HUES6 (cell line): ENCODE data around the gene DGKD.

Source experiments
- H3K27ac ChIP-seq: 2 replicates; pipeline ENCODE4 v1.7.0; 2013; ENCODE audit warnings: low read depth, mild to moderate bottlenecking, low read length, inconsistent platforms
- H3K27me3 ChIP-seq: 2 replicates; pipeline ENCODE4 v1.6.1; 2013; ENCODE audit warnings: low read length; ENCODE audit not compliant: control insufficient read depth, insufficient read depth
- H3K36me3 ChIP-seq: 2 replicates; pipeline ENCODE4 v1.6.1; 2013; ENCODE audit warnings: low read length; ENCODE audit not compliant: control insufficient read depth, insufficient read depth
- H3K4me1 ChIP-seq: 2 replicates; pipeline ENCODE4 v1.6.1; 2013; ENCODE audit warnings: low read length; ENCODE audit not compliant: control insufficient read depth, insufficient read depth
- H3K4me3 ChIP-seq: 2 replicates; pipeline ENCODE4 v1.5.1; 2013; ENCODE audit warnings: low read depth, low read length
- H3K9ac ChIP-seq: one replicate; pipeline ENCODE4 v1.6.1; 2013; ENCODE audit warnings: mild to moderate bottlenecking, low read length
- H3K9me3 ChIP-seq: 2 replicates; pipeline ENCODE4 v1.6.1; 2013; ENCODE audit warnings: low read depth, low read length; ENCODE audit not compliant: control insufficient read depth, insufficient read depth

Gene DGKD

DNA sequence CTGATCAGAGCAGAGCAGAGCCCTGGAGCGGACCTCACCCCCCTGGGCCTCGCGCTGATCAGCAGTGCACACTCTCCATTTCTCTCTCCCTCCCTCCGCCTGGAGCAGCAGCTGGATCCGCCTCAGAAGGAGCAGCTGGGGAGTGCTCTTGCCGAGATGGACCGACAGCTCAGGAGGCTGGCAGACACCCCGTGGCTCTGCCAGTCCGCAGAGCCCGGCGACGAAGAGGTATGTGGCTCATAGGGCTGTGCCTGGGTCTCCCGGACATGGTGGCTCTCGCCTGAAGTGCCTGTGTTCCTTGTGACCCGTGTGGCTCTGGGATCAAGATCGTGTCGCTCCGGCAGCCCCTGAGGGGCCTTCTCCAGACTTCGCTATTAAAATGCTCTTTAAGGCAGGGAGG lies 109.8 kb downstream of the DGKD start:
- H3K36me3 ChIP-seq = peaks cover 72% of the 10 kb centered on the region
- H3K9ac ChIP-seq = no peak overlapping the region
- H3K4me3 ChIP-seq = no peak overlapping the region
- H3K27ac ChIP-seq = no peak overlapping the region
- no peaks in the 10 kb centered on the region for H3K4me1 ChIP-seq
- no peaks in the 10 kb centered on the region for H3K27me3 ChIP-seq
- H3K9me3 ChIP-seq = no peaks in the 10 kb centered on the region

DNA sequence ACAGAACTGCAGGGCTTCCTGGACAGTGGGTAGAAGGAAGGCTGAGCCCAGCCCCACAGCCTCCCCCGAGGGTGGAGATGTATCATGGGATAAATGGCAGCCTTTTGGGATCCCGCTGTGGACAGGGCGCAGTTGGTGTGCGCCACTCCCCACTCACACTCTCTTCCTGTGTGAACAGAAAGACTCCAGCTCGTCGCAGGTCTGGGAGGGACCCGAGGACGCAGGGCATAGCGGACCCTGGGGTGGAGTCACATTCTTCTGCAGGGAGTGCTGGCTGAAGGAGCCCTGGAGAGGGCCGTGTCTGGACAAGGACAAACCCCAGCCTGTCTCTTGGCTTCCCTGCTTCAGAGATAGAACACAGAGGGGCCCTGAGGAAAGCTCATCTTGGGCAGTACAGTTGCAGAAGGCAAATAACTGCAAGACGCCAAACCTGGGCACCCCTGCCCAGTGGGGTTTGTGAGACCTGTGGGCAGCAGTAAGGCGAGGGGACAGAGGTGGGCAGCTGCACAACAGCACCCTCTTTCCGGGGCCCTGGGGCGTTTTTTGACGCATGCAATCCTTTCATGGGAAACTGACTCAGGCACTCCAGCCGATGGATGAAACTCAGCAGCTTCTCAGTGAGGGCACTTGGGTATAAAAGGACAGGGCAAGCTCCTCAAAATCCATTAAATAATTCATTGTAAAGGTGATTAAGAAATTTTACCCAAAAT lies 110.4 kb downstream of the DGKD start:
- Histone ChIP-seq H3K9ac (no peak overlapping the region), H3K27me3 (no peaks in the 10 kb centered on the region), H3K4me1 (no peaks in the 10 kb centered on the region), H3K4me3 (no peak overlapping the region), H3K9me3 (no peaks in the 10 kb centered on the region), H3K36me3 (peaks cover 76% of the 10 kb centered on the region), H3K27ac (no peak overlapping the region)

DNA sequence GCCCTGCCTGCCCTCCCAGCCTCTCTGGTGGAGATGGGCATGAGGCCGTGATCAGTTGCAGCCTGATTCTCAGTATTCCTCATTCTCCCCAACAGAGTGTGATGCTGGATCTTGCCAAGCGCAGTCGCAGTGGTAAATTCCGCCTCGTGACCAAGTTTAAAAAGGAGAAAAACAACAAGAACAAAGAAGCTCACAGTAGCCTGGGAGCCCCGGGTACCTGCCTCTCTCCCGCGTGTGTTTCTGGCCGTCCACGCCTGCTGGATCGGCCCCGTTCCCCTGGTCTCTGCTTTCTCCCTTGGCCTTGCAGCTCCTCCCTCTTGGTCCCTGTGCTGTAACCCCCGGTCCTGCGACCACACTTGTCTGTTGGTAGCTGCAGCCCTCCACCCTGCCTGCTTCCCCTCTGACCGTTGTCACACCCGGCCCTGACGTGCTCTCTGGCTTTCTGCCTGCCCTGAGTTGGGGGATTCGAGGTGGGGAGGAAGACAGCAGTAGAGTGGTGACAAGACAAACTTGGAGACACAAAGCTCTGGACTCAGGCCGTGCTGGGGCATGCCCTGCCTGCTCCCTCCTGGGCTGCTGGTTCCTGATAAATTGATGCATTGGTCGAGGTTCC lies 112.8 kb downstream of the DGKD start:
- Histone ChIP-seq H3K27me3 (no peaks in the 10 kb centered on the region), H3K36me3 (peaks cover 62% of the 10 kb centered on the region), H3K27ac (no peak overlapping the region), H3K9me3 (no peaks in the 10 kb centered on the region), H3K9ac (no peak overlapping the region), H3K4me3 (no peak overlapping the region), H3K4me1 (no peaks in the 10 kb centered on the region)

DNA sequence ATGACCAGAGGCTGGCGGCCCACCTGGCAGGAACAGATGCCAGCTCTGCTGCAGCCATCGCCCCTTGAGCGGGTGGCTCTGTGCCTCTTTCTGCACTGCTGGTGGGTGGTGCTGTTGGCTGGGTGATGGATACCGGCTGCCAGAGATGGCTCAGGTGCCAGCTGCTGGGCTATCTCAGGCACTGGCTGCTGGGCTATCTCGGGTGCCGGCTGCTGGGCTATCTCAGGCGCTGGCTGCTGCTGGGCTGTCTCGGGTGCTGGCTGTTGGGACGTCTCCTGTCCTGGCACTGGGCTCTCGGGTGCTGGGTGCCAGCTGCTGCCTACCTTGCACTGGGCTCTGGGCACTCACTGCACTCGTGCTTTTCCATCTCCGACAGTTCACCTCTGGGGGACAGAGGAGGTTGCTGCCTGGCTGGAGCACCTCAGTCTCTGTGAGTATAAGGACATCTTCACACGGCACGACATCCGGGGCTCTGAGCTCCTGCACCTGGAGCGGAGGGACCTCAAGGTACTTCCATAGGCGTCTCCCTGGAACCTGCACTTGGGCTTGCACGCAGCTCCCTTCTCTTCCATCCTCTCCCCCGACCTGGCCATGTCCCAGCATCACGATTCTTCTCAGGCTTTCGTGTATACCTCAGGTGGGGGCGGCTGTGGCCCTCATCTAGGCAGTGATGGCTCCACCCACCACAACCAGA lies 113.9 kb downstream of the DGKD start:
- Histone ChIP-seq H3K27me3 (no peaks in the 10 kb centered on the region), H3K4me3 (no peak overlapping the region), H3K9me3 (no peaks in the 10 kb centered on the region), H3K27ac (no peak overlapping the region), H3K9ac (no peak overlapping the region), H3K36me3 (peaks cover 52% of the 10 kb centered on the region), H3K4me1 (no peaks in the 10 kb centered on the region)

DNA sequence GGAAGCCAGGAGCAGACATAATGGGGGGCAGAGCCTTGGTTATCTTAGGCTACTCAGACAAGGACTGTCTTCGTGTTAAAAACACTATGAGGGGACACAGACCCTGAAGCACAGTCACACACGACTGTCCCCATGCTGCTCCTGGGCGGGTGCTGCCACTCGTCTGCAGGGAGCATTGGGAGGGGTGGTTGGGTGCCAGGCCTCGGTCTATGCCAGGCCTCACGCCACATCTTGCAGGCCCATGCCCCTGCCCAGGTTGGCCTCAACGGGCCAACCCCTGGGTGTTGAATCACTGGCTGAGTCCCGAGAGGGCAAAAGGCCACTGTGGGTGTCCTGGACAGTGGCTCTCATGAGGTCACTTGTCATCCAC lies 114.4 kb downstream of the DGKD start:
- H3K4me3 ChIP-seq = no peak overlapping the region
- H3K4me1 ChIP-seq = no peaks in the 10 kb centered on the region
- H3K9ac ChIP-seq = no peak overlapping the region
- no peaks in the 10 kb centered on the region for H3K9me3 ChIP-seq
- H3K36me3 ChIP-seq = peaks cover 47% of the 10 kb centered on the region
- no peaks in the 10 kb centered on the region for H3K27me3 ChIP-seq
- H3K27ac ChIP-seq = no peak overlapping the region

DNA sequence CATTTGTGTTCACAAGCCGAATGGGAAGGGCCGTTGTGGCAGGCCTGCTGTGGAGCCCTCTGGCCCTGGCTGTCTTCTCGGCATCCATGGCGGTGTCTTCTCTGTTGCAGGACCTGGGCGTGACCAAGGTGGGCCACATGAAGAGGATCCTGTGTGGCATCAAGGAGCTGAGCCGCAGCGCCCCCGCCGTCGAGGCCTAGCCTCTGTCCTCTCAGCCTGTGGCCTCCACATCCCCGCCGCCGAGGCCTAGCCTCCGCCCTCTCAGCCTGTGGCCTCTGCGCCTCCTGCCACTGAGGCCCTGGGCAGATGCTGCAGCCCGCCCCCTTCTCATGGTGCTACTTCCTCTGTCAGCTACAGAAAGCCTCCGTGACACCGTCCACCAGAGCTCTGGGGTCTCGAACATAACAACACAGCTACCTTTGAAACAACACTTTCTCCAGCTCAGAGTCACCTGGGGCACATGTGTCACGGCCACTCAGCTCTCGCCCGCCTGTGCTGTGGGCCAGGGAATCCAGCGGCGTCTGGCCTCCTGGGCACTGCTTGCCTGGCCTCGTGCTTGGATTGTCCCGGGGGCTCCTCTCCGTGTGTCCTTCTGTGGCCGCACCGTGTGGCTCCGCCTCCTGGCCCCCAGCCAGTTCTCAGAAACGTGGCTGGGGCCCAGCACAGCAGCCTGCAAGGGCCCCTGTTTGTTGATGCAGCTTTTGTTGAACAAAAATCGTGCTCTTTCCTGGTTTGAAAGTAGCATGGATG lies 115.1 kb downstream of the DGKD start:
- Histone ChIP-seq H3K27ac (no peak overlapping the region), H3K9me3 (no peaks in the 10 kb centered on the region), H3K4me1 (peaks cover 4% of the 10 kb centered on the region; the same call in 1 of the 2 replicates), H3K4me3 (no peak overlapping the region), H3K36me3 (peaks cover 40% of the 10 kb centered on the region), H3K9ac (no peak overlapping the region), H3K27me3 (no peaks in the 10 kb centered on the region)

DNA sequence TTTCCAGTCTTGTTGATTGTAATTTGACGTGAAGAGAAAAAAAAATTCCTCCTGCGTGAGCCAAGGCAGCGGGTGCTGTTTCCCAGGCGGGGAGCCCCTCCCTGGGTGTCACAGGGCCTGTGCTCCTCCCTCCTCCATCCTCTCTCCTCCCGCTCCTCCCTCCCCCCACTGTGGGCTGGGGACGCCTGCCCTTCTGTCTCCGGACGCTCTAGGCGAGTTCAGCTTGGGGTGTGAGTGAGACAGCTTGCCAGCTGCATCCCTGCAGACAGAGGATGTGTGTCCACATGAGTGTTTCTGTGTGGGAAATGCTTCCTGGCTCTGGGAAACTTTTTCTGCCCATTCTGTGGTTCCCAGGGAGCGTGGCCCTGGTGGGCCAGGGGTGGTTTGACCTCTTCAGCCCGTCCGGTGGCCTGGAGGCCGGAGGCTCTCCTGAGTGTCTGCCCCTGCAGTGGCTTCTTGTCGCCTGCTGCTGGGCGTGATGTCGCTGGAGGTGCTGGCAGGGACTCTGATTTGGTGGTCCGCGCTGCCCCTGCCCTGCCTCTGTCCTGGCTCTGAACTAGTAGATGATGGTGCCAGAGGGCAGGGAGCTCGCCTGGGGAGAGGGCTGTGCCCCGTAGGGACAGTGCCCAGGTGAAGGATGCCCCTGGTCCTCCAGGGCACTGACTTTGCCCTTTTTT lies 115.9 kb downstream of the DGKD start:
- Histone ChIP-seq H3K9ac (no peak overlapping the region), H3K4me3 (no peak overlapping the region), H3K36me3 (peaks cover 34% of the 10 kb centered on the region)

DNA sequence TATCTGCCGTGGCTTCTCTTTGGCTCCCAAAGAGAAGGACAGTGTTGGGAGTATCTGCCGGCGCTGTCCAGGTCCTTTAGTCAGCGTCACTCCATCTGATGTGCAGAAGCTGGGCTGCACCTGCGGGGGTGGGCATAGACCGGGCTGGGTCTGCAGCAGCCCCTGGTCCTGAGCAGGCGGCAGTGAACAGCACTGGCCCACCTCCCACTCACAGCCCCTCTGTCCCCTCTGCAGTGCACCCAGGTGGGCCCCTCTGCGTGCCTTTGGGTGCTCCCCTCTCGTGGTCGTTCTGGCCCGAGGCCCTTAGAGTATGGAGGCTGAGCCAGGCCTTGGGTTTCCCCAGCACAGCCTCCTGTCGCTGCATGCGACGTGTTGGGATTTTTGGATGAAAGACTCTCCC lies 116.5 kb downstream of the DGKD start:
- Histone ChIP-seq H3K9me3 (no peaks in the 10 kb centered on the region), H3K36me3 (peaks cover 34% of the 10 kb centered on the region), H3K9ac (no peak overlapping the region), H3K4me1 (peaks cover 4% of the 10 kb centered on the region; the same call in 1 of the 2 replicates), H3K27ac (no peak overlapping the region), H3K27me3 (no peaks in the 10 kb centered on the region), H3K4me3 (no peak overlapping the region)

More for the DNA sequence above, 115.9 kb downstream of the DGKD start:
- Histone ChIP-seq H3K27ac (no peak overlapping the region), H3K27me3 (no peaks in the 10 kb centered on the region), H3K9me3 (no peaks in the 10 kb centered on the region), H3K4me1 (peaks cover 4% of the 10 kb centered on the region; the same call in 1 of the 2 replicates)

DNA sequence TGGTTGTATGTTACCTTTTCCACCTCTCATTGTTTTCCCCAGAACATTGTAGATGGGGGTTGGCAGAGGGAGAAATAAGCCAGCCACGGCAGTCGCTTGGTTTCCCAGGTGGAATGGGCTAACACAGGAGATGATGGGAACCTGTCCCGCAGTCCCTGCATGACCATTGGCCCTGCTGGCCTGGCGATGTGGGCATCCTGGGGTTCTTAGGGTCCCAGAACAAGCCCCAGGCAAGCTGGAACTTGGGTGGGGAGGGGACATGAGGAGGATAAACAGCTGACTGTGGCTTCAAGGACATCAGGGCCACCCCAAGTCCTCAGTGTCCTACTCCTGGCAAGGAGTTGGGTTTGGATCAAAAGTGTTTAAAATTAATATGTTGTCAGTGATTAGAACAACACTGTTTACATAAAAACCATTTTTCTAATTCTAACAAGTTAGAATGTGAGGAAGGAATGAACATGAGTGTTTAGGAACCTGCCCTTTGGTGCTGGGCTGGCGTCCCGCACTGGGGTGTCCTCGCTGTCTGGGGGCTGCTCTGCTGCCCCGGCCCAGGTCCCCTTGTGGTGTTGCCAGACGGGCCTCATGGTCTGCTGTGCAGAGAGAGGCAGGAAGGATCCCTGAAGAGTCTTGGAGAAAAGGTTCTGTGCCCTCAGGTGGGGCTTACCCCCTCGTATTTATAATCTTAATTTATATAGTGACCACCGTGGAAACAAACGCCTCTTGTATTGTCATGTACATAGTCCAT lies 117.2 kb downstream of the DGKD start:
- Histone ChIP-seq H3K4me1 (peaks cover 4% of the 10 kb centered on the region; the same call in 1 of the 2 replicates), H3K9ac (no peak overlapping the region), H3K36me3 (peaks cover 32% of the 10 kb centered on the region), H3K27me3 (no peaks in the 10 kb centered on the region), H3K27ac (no peak overlapping the region), H3K9me3 (no peaks in the 10 kb centered on the region), H3K4me3 (no peak overlapping the region)

DNA sequence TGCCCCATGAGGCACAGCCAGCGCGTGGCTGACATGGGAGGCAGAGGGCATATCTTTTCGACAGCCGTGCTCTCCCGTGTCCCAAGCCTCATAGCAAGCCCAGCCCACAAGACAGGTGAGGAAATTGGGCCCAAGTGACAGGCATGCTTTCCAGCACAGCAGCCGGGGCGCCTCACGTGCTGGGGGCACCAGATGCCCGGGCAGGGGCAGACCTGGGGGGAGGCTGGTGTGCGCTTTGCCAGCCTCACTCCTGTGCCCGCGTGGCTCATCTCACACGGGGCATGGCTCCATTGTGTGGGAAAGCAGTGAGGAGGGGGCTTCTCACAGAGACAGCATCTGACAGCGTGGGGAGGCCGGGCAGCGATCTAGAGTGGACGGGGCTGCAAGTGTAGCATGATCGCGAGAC lies 119.1 kb downstream of the DGKD start:
- no peak overlapping the region for H3K9ac ChIP-seq
- no peaks in the 10 kb centered on the region for H3K27me3 ChIP-seq
- H3K27ac ChIP-seq = no peak overlapping the region
- H3K36me3 ChIP-seq = peaks cover 13% of the 10 kb centered on the region
- no peak overlapping the region for H3K4me3 ChIP-seq
- H3K9me3 ChIP-seq = no peaks in the 10 kb centered on the region
- H3K4me1 ChIP-seq = peaks cover 4% of the 10 kb centered on the region; the same call in 1 of the 2 replicates
